HTR-8/SVneo (cell line): ENCODE measurements around the gene CMSS1.

Experiments
- DNase-seq: peaks from one replicate; pipeline ENCODE4 v3.0.0; 2011; ENCODE audit warnings: low spot score, mixed read lengths; ENCODE audit not compliant: insufficient read length
- FAIRE-seq: peaks from 2 replicates; lab custom pipeline; 2011; peaks lifted over from hg19 to GRCh38; lab: Jason Lieb, UNC

The CMSS1 gene

DNA sequence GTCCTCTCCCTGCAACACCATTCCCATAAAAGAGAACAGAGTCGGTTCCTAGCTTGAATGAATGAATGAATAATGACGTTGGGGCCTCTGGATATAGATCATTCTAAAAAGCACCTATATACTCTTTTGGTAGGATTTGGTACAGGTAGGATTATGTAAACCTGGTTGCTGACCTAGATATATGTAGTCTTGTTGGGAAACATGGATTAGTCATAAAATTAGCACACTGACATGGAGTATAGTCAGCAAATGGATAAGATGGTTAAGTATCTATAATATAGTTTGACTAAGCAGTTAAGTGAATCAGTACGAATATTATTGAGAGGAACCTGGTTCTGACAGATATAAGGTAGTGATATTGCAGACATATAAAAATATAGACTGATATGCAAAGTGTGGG lies 154.1 kb downstream of the CMSS1 start:
- FAIRE-seq = no peak
- DNase-seq = no peak

DNA sequence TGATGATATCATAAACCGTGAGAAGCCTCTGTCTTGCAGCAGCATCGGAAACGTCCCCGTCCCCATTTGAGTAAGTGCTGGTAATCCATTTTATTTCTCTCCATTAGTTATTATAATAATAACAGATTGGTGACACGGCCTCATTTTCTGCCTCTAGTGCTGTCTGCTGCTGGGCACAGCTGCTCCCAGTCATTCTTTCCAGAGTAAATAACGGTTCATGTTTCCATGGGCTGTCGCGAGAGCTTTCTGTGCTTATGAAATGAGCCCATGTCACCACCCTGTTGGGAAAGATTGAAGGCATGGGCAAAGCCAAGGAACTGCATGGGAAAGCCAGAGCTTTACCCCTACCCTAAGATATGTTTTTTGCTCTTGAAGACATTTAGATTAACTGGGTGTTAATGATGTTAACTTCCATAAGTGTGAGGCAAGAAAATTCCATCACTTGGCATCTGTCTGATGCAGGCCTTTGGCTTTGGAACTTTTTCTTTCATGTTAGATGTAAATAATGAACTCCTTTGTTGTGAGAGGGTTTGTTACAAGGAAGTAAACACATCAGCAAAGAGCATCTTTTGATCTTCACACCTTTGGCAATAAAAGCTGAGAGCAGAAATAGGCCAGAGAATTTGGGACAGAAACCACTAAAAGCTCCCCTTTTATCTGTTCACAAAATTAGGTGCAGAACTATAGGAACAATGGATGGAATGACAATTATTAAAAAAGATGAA lies 154.9 kb downstream of the CMSS1 start:
- DNase-seq = no peak
- FAIRE-seq = no peak

- DNase-seq (no peak), FAIRE-seq (no peak)
These were observed 157.3 kb downstream of the CMSS1 start for GRCh38 chr3:99974989-99975388.

DNA sequence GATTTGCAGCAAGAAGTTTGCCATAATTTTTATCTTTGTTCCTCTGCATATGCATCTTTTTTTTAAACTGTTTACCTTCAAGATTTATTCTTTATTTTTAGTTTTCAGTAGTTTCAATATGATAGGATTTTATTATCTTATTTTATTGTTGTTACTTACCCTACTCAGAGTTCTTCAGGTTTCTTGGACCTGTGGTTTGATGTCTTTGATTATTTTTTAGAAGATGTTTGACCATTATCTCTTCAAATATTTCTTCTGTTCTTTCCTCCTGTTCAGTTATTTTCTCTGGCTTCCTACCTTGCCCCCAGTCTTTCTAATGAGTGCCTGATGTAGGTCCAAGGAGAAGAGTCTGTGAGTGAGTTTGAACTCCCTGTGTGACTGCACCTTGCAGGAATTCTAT lies 158.9 kb downstream of the CMSS1 start:
- DNase-seq (no peak), FAIRE-seq (no peak)

DNA sequence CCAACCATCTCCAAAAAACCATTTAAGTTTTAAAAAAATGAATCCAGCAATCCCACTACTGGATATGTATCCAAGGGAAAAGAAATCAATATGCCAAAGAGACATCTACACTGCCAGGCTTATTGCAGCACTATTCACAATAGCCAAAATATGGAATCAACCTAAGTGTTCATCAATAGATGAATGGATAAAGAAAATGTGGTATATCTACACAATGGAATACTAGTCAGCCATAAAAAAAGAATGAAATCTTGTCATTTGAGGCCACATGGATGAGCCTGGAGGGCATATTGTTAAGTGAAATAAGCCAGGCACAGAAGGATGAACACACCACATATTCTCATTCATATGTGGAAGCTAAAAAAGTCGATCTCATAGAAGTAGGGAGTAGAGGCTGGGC lies 160.6 kb downstream of the CMSS1 start:
- no peak for DNase-seq
- FAIRE-seq = no peak

DNA sequence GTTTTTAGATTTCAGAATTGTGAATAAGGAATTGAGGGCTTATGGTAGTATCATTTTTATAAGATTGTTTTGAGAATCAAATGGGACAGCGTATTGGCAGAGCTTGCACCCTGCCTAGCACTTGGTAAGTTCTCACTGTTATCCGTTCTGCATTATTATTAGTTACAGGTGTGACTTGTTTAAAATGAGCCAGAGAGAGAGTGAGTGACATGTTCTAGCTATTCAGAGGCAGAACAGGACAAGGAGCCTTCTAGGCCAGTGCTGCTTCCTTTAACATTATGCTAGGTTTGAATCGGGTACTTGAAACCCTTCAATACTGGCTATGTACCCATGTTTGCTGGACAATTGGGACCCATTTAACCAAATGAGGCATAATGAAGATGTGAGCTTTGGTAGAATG lies 162.9 kb downstream of the CMSS1 start:
- DNase-seq = no peak
- FAIRE-seq = no peak

- DNase-seq = no peak
- FAIRE-seq = no peak
These were observed 163.5 kb downstream of the CMSS1 start for GRCh38 chr3:99981138-99981537.

- no peak for FAIRE-seq
These were observed 165.0 kb downstream of the CMSS1 start for GRCh38 chr3:99982650-99983049.

DNA sequence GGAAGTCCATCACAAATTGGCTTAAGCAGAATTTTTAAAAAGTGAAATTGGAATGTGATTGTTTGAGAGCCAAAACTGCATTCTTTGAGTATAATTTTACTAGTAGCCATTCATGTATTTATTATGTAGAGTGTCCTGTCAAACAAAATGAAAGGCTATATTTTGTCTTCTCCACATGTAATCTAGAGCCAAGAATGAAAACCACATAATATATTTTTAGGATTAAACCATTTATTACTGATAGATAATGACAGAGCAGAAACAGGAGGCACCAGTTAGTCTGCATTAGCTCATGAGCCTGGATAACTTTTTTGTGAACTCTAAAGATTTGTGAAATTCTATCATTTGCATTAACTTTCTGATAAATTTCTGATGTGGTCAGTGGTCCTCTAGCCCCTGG lies 166.5 kb downstream of the CMSS1 start:
- FAIRE-seq = no peak
- DNase-seq = no peak

More at GRCh38 chr3:99982650-99983049, 165.0 kb downstream of the CMSS1 start:
- no peak for DNase-seq

- no peak for FAIRE-seq
These were observed 167.0 kb downstream of the CMSS1 start for GRCh38 chr3:99984668-99985067.

DNA sequence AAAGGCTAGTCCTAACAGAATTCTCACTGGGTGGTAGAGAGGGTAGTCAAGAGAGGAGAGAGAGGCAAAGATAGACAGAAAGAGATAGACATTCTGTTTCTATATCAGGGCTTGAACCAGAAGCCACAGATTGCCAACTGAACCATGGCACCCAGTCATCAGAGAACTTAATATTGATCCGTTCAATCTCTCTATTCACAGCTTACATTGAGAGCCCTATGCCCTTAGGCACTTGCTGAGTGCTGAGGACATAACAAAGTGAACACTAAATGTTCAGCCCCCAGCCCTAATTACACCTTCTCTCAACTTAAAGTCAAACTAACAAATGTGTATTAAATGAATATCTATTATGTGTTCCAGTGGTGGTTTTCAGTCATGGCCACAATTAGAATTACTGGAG lies 172.5 kb downstream of the CMSS1 start:
- no peak for FAIRE-seq
- no peak for DNase-seq

More at GRCh38 chr3:99984668-99985067, 167.0 kb downstream of the CMSS1 start:
- no peak for DNase-seq

GRCh38 chr3:99997293-99997692 lies 179.6 kb downstream of the CMSS1 start:
- FAIRE-seq = no peak
- no peak for DNase-seq

DNA sequence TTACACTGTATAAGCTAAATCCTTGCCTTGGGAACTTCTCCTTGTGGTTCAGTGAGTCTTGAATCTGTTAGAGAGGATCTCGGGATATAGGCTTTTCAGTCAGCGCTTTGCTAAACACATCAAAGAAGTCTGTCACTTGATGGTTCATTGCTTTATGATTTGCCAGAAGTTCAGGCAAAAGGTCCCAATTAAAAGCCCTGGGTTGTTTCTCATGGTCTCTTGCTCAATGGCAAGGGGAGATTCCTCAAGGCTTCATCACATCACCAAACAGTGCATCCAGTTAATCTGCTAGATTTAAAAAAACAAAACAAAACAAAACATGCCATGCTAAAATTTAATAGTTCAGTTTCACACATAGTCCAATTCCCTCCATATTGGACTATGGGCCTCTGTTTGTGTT lies 181.9 kb downstream of the CMSS1 start:
- DNase-seq (no peak), FAIRE-seq (no peak)

GRCh38 chr3:100001083-100001482 lies 183.4 kb downstream of the CMSS1 start:
- FAIRE-seq (no peak), DNase-seq (no peak)

GRCh38 chr3:100001526-100002270 lies 184.0 kb downstream of the CMSS1 start:
- FAIRE-seq = no peak
- no peak for DNase-seq

DNA sequence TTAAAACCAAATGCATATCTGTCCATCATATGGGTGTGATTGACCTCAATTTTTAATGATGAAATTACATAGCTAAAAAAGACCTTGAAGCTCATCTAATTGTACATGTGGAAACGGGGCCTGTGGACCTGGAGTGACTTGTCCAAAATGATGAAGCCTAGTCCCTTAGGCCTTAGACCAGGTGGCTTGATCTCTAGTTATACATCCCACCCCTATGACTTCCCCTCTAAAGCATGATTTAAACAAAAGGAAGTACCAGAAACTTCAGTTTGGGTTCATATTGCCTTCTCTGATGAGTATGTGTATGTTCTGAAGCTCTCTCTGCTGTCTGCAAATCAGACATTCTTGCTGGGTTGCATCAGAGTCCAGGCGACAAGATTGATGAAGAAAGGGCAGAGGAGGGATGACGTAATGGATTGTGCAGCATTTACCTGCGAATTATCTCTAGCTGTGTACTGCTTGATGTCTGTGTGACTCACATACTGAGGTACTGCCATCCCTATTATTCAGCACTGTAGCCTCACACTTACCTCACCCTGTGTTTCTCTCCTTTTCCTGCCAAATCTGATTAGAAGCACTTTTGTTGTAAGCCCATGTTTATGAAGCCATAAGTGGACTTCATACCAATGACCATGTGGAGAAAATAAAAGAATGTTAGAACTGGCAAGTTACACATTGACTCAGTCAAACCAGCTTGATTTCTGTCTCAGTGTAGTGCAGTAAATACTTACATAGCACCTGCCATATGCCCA lies 185.1 kb downstream of the CMSS1 start:
- FAIRE-seq = peak; percentile 89
- peak; percentile 69 for DNase-seq

DNA sequence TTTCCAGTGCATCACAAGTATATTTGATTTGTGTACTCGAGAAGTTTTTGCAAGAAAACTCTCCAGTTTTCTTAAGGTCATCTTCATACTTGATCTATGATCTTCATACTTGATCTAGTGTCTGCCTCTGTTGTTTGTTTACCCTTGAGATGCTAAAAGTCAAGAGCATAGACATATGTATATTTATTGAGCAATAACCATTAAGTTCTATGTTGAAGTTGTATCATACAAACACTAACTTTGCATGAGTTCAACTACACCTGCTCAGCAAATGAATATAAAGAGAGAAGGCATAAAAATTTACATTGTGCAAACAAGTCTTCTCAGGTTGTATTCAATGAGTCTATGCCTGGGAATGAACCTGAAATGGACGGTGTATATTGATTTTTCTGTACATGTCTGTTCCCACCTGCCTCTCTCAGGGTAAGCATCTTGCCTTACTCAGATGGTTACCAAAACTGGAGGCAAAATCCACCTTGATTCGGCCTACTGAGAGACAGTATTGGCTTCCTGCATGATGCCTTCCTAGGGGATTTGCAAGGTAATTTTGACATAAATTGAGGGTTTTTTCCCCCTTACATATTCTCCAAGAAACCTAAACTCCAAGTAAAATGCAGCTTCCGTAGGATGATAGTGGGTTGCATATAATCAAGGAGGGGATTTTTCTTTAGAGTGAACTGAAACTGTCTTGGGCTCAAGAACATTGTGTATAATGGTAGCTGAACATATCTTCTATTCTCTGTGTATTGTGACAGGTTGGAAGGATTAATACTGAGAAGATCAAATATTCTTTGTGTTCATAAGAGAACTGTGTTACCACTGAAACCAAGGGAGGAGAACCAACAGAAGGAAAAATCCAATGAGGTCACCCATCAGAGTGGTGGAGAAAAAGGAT lies 186.2 kb downstream of the CMSS1 start:
- no peak for FAIRE-seq
- no peak for DNase-seq

GRCh38 chr3:100004931-100005330 lies 187.3 kb downstream of the CMSS1 start:
- FAIRE-seq (no peak), DNase-seq (no peak)

DNA sequence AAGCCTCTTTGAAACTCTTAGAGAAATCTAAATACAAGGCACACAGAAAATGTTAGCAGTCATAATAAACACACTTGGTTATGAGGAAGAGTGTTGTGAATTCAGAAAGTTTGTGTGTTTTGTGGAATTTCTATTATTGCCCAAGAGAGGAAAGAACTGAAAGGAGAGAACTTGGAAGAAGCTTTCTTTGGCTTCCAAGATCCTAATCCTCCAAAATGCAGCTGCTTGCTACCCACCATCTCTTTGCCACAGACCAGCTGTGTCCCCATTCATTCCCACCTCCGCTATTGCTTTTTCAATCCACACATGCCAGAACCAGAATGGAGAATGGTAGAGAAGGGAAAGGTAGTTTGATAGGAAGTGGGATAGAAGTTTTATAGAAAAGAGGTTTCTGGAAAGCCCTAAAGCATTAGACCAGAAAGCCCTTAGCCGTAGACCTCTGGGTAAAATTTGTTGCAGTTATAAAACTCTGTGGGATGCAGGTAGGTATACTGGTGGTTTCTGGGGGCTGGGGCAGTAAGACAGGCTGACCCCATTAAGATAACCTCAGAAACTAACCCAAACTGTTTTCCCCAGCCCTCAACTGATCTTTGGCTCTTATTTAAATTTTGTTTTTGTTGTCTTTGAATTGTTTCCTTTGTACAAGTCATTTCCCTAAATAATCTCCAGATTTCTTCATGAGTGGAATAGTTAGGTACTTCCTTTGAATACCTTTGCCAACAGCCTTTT lies 188.2 kb downstream of the CMSS1 start:
- FAIRE-seq (no peak), DNase-seq (no peak)
